SIG-M5 treated with dmso at 0.1 percent for 504 hours (cell line): ENCODE data around the gene DPEP1.
"Not testable (repeated sequence)": the region's sequence is repeated elsewhere in the genome, so short reads cannot be mapped to it uniquely, and the experiment has no call there.

Experiments
- DNase-seq: peaks from one replicate; lab custom pipeline; 2025; ENCODE audit not compliant: unreplicated experiment; lab: John Stamatoyannopoulos, UW

DPEP1 gene

GRCh38 chr16:89618109-89618998, 4.9 kb downstream of the DPEP1 start:
- DNase-seq = peak; percentile 5

GRCh38 chr16:89619840-89620239, 6.4 kb downstream of the DPEP1 start:
- no peak for DNase-seq

- DNase-seq = no peak
These were observed 7.0 kb downstream of the DPEP1 start for GRCh38 chr16:89620406-89620841.

- no peak for DNase-seq
These were observed 7.8 kb downstream of the DPEP1 start for GRCh38 chr16:89621136-89621697.

- no peak for DNase-seq
These were observed 8.4 kb downstream of the DPEP1 start for GRCh38 chr16:89621698-89622409.

GRCh38 chr16:89623511-89624261, 10.2 kb downstream of the DPEP1 start:
- no peak for DNase-seq

GRCh38 chr16:89624777-89625761, 11.6 kb downstream of the DPEP1 start:
- no peak for DNase-seq

- no peak for DNase-seq
These were observed 16.6 kb downstream of the DPEP1 start for GRCh38 chr16:89629827-89630610.

- no peak for DNase-seq
These were observed 19.7 kb downstream of the DPEP1 start for GRCh38 chr16:89633064-89633631.

- DNase-seq = not testable (repeated sequence)
These were observed 21.3 kb downstream of the DPEP1 start for GRCh38 chr16:89634463-89635385.

GRCh38 chr16:89636663-89637062, 23.2 kb downstream of the DPEP1 start:
- DNase-seq = no peak

GRCh38 chr16:89637379-89637778, 23.9 kb downstream of the DPEP1 start:
- DNase-seq = no peak

GRCh38 chr16:89638455-89638854, 25.0 kb downstream of the DPEP1 start:
- no peak for DNase-seq

- DNase-seq = no peak
These were observed 25.9 kb downstream of the DPEP1 start for GRCh38 chr16:89639385-89639784.

GRCh38 chr16:89641458-89642119, 28.1 kb downstream of the DPEP1 start:
- no peak for DNase-seq

- DNase-seq = no peak
These were observed 29.1 kb downstream of the DPEP1 start for GRCh38 chr16:89642574-89642973.

- no peak for DNase-seq
These were observed 30.4 kb downstream of the DPEP1 start for GRCh38 chr16:89643769-89644300.
